Measurements from ENCODE around the gene PHPT1. TPM values are rescaled to one million over a fixed set of nuclear protein-coding genes. Genes with fewer than 3 reads are reported as not detected.

PHPT1 gene
- total and polyA plus RNA-seq, 2 of the 8 experiments (the other 6 are each of a cell fraction or from before 2014, with no cell fraction given) = 109 to 226 TPM

GRCh38 chr9:136851941-136852663 is 2.9 kb downstream of the PHPT1 start, which contains the start of gene MAMDC4:
Gene MAMDC4 (plus strand): TSS chr9:136852346. CDS start chr9:136852417, 71 bp downstream.
- peak in 1 of 2 experiments; percentile 47 for DNase-seq (ENCODE audit: low read depth in 1 of 2, low spot score in 2 of 2)
- POLR2A ChIA-PET (ENCODE audit: partially characterized antibody) = interaction anchor here (0.7 to 16.2 kb wide), 8 partner anchors 9 to 86 kb away, joined by 3 to 248 read pairs (median 4); partner anchors contain the start of genes AJM1, EDF1 and TRAF2

More at GRCh38 chr9:136851941-136852663, 2.9 kb downstream of the PHPT1 start, which contains the start of gene MAMDC4:
- peak within 1 kb of the TSS; percentile 9 for H4K91ac ChIP-seq (replicated peaks; ENCODE audit: insufficient read length, low read length)
- no peak within 1 kb of the TSS for H3K27ac ChIP-seq (ENCODE audit: low read depth, low read length)
- no peak for FAIRE-seq
- no peak within 1 kb of the TSS for H3K4me2 ChIP-seq (ENCODE audit: insufficient read depth in 1 of 2, low read depth in 2 of 2, low read length in 2 of 2)
- no peaks in the 10 kb centered on the region for H3K9me3 ChIP-seq (ENCODE audit: insufficient read depth in 2 of 2, low read depth in 1 of 2, low read length in 1 of 2)
- H3K36me3 ChIP-seq (ENCODE audit: control insufficient read depth in 2 of 4, insufficient read depth in 4 of 4, low read length in 3 of 4) = peaks cover 0 to 7% (median 3%) of the 10 kb centered on the region in 4 experiments; a peak in 5 of 8 replicates
- no peak within 1 kb of the TSS for H2BK5ac ChIP-seq (ENCODE audit: low read depth, low read length)
- peaks cover 7 to 12% of the 10 kb centered on the region in 2 experiments for H4K20me1 ChIP-seq (replicated peaks in 1 of 2; ENCODE audit: control insufficient read depth in 1 of 2, insufficient read depth in 2 of 2, low read length in 2 of 2)
- H2AK5ac ChIP-seq (ENCODE audit: low read depth, low read length) = no peak within 1 kb of the TSS
- no peak within 1 kb of the TSS for H4K5ac ChIP-seq (ENCODE audit: insufficient read length, low read depth, low read length)
- no peaks in the 10 kb centered on the region for H3K27me3 ChIP-seq (replicated peaks in 1 of 4; ENCODE audit: control insufficient read depth in 3 of 4, extremely low read depth in 1 of 4, insufficient read depth in 3 of 4, low read length in 3 of 4)
- H3K23me2 ChIP-seq (ENCODE audit: low read depth, low read length) = peaks cover 11% of the 10 kb centered on the region
- no peaks in the 10 kb centered on the region for H3K79me2 ChIP-seq (ENCODE audit: control insufficient read depth in 1 of 2, insufficient read depth in 2 of 2, low read length in 2 of 2)
- TF ChIP-seq POLR2AphosphoS5 (IDR thresholded peaks at IDR 0.05; ENCODE audit: low read depth, low read length) = 0 out of 2 replicates have a peak, but pooled peaks have one; percentile 45
- TF ChIP-seq SP2 (IDR thresholded peaks at IDR 0.05; ENCODE audit: low read length) = no peak
- H3K18ac ChIP-seq (ENCODE audit: extremely low read depth, low read length) = no peak within 1 kb of the TSS
- no peak within 1 kb of the TSS for H3K56ac ChIP-seq (replicated peaks; ENCODE audit: insufficient read length, low read depth, low read length)
- no peak within 1 kb of the TSS for H2BK12ac ChIP-seq (ENCODE audit: low read depth, low read length)
- no peak within 1 kb of the TSS for H3K4ac ChIP-seq (replicated peaks; ENCODE audit: insufficient read length, low read depth, low read length)
- H2BK120ac ChIP-seq (replicated peaks; ENCODE audit: low read depth, low read length) = no peak within 1 kb of the TSS
- 91% methylated on average over 23 of the region's 23 CpGs; no CpG with 5 or more reads in 1 of the 2 experiments for WGBS, 2 experiments (ENCODE audit: extremely low coverage in 1 of 2, insufficient coverage in 1 of 2, insufficient read length in 1 of 2, insufficient replicate concordance in 2 of 2, low coverage in 1 of 2, low lambda C conversion rate in 2 of 2, missing lambda C conversion rate in 1 of 2)
- H3K9ac ChIP-seq (replicated peaks in 1 of 4; ENCODE audit: extremely low read depth in 1 of 4, low read depth in 3 of 4, low read length in 3 of 4) = no peak within 1 kb of the TSS
- H3K14ac ChIP-seq (ENCODE audit: insufficient read length) = no peak within 1 kb of the TSS
- H2BK15ac ChIP-seq (ENCODE audit: low read length) = no peak within 1 kb of the TSS
- no peaks in the 10 kb centered on the region; the same call in 1 of the 2 replicates for H3K79me1 ChIP-seq (ENCODE audit: low read depth, low read length)
- H3K4me3 ChIP-seq (ENCODE audit: extremely low read depth in 1 of 4, insufficient read depth in 2 of 4, low read depth in 3 of 4, low read length in 4 of 4) = no peak within 1 kb of the TSS
- H2BK20ac ChIP-seq (ENCODE audit: low read length) = no peak within 1 kb of the TSS
- CTCF ChIA-PET (ENCODE audit: partially characterized antibody) = interaction anchor here (0.6 to 1.8 kb wide), 3 partner anchors 9 to 183 kb away, joined by 3 to 6 read pairs (median 3); partner anchors contain the start of genes AJM1 and C8G
- H3K4me1 ChIP-seq (replicated peaks in 1 of 4; ENCODE audit: control insufficient read depth in 3 of 4, insufficient read depth in 4 of 4, low read length in 3 of 4) = peaks cover 0 to 10% (median 3%) of the 10 kb centered on the region in 4 experiments; a peak in 5 of 7 replicates
- H4K8ac ChIP-seq (ENCODE audit: extremely low read depth, insufficient read depth, low read length) = 0 out of 2 replicates have a peak within 1 kb of the TSS, but pooled peaks have one; percentile 74
- no peak within 1 kb of the TSS for H3K23ac ChIP-seq (ENCODE audit: insufficient read length)
- H2AFZ ChIP-seq (ENCODE audit: low read length) = no peak within 1 kb of the TSS
